ENCODE results near the gene LARP7.
"Not testable (repeated sequence)": the region's sequence is repeated elsewhere in the genome, so short reads cannot be mapped to it uniquely, and the experiment has no call there.

The LARP7 gene

GRCh38 chr4:112651641-112652040, 14.7 kb downstream of the LARP7 start:
- no peak for DNase-seq

DNA sequence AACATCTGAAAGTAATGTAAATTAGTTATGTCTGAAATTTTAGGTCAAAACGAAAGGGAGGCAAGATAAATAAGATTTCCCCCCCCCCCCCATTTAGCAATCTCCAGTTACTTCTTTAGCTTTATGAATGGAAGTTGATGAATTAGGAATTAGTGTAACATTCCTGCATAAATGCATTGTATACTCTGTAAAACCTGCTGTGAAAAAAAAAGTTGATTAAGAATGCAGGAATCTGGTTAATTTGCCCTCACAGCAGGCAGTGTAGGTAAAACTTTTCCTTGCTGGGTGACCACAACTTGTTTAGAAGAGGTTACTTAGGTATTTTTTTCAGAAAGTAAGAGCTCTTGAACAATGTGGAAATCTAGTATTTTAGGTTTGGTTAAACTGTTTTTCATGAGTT, 15.3 kb downstream of the LARP7 start:
- no peak for DNase-seq

DNA sequence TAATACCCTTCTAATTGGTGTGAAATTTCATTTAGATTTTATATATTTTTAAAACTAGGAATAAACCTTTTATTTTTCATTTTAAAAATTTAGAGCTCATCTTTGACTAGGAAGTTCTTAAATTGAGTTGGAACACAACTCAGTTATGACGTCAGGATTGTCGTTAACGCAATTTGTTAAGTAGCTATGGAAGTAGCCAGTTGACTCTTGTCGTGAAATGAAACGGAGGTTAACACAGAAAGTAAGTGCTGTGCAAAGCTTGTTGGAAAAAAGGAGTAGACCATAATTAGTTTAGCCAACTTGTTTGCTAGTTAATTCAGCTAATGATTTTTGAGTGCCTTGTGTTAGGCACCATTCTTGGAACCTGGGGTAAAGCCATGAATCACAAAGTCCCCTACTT, 18.3 kb downstream of the LARP7 start:
- DNase-seq, result no peak

DNA sequence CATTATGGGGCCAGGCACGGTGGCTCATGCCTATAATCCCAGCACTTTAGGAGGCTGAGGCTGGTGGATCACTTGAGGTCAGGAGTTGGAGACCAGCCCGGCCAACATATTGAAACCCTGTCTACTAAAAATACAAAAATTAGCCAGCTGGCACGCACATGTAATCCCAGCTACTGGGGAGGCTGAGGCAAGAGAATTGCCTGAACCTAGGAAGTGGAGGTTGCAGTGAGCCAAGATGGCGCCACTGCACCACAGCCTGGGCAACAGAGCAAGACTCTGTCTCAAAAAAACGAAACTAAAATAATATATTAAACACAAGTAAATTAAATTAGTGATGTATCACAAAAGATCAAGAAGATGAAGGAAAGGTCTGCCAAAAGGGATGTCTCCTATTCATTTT, 19.2 kb downstream of the LARP7 start:
- DNase-seq, result not testable (repeated sequence)

- no peak for DNase-seq
Observed at GRCh38 chr4:112664611-112665010, 27.7 kb downstream of the LARP7 start.

GRCh38 chr4:112668131-112668530, 31.2 kb downstream of the LARP7 start:
- DNase-seq, result no peak

DNA sequence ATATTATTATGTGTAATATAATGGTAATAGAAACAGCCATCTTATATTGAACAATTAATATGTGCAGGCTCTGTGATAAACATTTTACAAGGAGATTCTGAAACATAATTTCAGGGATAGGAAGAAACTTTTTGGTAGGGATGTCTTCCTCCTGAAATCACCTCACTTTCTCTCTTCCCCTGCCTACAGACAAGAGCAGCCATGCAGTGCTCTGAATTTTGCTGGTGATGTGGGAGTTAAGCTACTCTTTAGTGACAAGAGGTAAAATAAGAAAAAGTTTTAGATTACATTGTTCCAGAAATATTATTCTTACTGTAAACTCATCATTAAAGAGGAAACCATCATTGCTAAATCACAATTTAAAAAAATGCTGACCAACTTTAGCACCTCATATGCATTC, 36.1 kb downstream of the LARP7 start:
- no peak for DNase-seq

- no peak for DNase-seq
Observed at GRCh38 chr4:112673686-112674085, 36.7 kb downstream of the LARP7 start.

DNA sequence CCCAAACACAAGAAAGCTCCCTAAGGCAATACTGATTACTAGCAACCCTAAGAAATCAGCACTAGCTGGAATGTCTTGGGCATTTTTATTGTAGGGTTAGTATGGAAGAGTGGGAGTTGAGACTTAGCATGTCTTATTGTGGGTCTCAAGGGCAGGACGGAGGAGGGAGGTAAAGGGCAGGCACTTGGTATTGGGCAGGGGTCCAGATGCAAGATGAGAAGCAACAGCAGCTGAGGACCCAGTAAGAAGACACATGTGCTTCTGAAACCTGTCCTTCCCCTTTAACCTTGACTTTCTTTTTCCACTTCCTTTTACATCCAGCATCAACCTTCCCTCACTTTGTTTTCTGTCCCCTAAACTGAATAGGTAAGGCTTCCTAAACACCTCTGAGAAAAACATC, 37.4 kb downstream of the LARP7 start:
- DNase-seq, result no peak

DNA sequence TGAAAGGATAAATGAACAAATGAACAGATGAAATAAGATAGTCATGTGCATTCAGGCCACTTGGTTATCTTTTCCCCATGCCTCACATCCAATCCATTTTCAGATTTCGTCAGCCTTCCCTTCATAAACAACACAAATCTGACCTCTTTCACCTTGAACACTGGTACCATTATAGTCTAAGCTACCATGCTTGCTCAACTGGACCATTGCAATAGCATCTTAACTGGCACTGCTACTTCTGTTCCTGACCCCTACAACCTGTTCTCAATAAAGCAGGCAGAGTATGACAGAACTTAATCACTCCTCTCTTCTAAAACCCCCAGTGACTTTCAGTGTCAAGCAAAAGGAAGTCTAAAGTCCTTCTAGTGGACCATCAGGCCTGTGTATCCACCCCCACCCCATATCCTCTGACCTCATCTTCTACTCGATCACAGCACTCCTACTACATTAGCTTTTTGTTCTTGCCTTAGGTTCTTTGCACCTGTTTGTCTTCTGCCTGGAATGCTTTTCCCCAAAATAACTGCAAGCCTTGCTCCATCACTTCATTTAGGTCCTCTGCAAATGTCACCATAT, 40.7 kb downstream of the LARP7 start:
- no peak for DNase-seq

GRCh38 chr4:112680996-112681395, 44.1 kb downstream of the LARP7 start:
- DNase-seq, result no peak

GRCh38 chr4:112693507-112693906, 56.6 kb downstream of the LARP7 start:
- no peak for DNase-seq

DNA sequence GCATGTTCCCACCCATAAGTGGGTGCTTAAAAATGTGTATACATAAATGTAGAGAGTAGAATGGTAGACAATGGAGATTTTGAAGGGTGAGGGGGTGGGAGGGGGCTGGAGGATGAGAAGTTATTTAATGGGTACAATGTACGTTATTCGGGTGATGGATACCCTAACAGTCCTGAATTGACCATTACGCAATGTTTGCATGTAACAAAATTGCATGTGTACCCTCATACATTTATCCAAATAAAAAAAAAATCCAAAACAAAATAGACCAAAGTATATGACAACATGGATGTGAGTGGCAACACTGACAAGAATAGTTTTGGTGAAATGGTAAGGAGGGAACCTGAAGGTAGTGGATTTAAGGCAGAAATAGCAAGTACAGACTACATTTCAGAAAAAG, 63.7 kb downstream of the LARP7 start:
- no peak for DNase-seq

DNA sequence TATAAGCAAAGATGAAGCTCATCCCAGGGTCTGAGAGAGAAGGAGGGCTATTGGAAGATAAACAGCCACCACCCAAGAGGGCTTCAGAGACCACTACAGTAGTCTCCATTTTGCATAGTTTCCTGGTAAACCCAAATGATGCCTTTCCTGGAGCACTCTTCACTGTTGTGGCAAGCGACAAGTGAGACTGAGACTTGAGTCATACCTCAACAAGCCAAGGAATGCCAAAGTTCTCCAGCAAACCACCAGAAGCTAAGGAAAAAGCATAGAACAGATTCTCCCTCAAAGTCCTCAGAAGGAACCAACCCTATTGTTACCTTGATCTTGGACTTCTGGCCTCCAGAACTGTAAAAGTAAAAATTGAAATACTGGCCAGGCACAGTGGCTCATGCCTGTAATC, 65.9 kb downstream of the LARP7 start:
- DNase-seq, result no peak

- DNase-seq, result no peak
Observed at GRCh38 chr4:112704322-112704721, 67.4 kb downstream of the LARP7 start.

DNA sequence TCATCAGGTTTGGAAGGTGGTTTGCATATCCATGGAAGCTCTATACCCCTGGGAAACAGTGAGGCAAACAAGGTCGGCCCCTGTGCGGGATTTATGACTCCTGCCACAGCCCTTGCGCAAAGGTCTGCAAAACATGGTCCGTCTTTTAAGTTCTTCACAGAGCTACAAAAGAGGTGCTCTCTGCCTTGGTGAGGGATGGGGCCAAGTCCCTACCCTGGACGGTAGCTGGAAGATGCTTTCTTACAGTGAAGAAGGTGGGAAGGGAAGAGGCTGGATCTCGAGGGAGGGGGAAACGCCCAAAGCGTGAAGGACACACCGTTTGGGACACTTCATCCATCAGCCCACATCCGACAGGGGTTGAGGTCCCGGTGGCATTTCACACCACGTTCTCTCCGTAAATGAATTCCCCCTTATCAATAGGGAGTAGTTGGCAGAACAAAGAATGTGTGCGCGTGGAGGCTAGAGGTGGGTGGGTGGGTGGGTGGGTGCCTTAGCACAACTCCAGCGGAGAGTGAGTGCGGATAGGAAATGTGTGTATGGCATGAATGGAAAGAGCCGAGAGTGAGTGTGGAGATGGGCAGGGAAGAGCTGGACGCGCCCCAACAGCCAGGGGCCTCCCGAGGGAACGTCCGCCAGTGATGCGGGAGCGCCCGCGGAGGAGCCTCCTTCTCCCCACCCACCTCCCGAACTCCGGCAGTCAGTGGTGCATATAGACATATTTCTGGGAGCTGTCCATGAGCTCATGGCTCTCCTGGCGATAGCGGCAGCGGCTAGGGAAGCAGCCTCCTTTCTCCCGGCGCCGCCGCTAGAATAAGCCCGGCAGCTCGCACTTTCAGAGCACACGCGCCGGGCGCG, 68.3 kb downstream of the LARP7 start:
- no peak for DNase-seq

DNA sequence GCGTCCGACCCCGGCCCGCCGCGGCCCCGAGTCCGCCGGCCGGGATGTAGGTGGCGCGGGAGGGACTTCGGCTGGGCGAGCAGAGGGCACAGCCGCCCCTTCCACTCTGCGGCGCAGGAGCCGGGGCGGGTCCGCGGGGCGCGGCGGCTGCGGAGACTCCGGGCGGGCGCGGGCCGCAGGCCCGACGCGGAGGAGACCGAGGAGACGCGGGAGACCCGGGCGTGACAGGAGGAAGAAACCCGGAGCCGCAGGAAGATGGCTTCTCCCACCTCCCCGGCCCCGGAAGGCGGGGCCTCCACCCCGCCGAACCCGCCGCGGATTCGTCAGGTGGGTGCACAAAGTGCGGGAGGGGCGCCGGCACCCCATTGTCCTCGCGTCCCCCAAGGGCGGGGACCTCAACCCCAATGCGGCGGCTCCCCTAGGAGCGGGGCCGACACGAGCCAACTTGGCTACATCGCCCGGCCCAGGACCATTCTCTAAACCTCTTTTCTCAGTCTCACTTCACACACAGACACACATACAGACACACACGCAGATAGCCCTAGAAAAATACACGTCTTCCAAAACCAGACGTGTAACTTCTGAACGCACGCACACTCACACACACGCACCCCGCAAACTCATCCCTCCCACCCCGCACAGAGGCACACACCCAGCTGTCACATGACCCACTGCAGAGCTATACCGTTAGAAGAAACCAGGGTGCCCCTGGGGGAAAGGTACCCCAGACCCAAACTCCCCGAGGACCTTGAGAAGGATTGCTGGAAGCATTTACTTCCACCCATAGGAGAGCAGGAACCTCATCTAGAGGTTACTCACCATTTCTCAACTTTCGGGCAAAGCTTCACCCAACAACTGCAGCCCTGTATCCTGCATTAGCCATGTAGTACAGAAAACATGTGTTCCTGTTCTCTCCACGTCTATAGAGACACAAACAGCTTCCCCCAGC, 69.2 kb downstream of the LARP7 start:
- DNase-seq, result not testable (repeated sequence)

GRCh38 chr4:112706840-112707207, 69.9 kb downstream of the LARP7 start:
- DNase-seq, result no peak
